Suppressor macrophage (primary cell): ENCODE results near the gene NAALADL2.
"Not testable (repeated sequence)": the region's sequence is repeated elsewhere in the genome, so short reads cannot be mapped to it uniquely, and the experiment has no call there.

Experiments used
- DNase-seq, 4 experiments: peaks; one replicate each; pipeline ENCODE4 v3.0.0-alpha.2; 2020 to 2022

NAALADL2 gene

GRCh38 chr3:175433026-175433674, 574.0 kb downstream of the NAALADL2 start:
- no peak for DNase-seq

GRCh38 chr3:175434561-175434960, 575.4 kb downstream of the NAALADL2 start:
- DNase-seq, result no peak

- no peak for DNase-seq
Observed at GRCh38 chr3:175443682-175444081, 584.5 kb downstream of the NAALADL2 start.

- DNase-seq, result no peak
Observed at GRCh38 chr3:175445741-175446140, 586.6 kb downstream of the NAALADL2 start.

GRCh38 chr3:175447521-175447920, 588.4 kb downstream of the NAALADL2 start:
- no peak for DNase-seq

GRCh38 chr3:175453361-175453760, 594.2 kb downstream of the NAALADL2 start:
- no peak for DNase-seq

- no peak for DNase-seq
Observed at GRCh38 chr3:175456466-175456865, 597.3 kb downstream of the NAALADL2 start.

GRCh38 chr3:175457301-175457700, 598.2 kb downstream of the NAALADL2 start:
- no peak for DNase-seq

- DNase-seq, result not testable (repeated sequence)
Observed at GRCh38 chr3:175460849-175461399, 601.8 kb downstream of the NAALADL2 start.

GRCh38 chr3:175464362-175464761, 605.2 kb downstream of the NAALADL2 start:
- DNase-seq, result no peak

GRCh38 chr3:175469124-175469523, 610.0 kb downstream of the NAALADL2 start:
- DNase-seq, result no peak

GRCh38 chr3:175475765-175476164, 616.6 kb downstream of the NAALADL2 start:
- no peak for DNase-seq

- no peak for DNase-seq
Observed at GRCh38 chr3:175476489-175476888, 617.4 kb downstream of the NAALADL2 start.

- DNase-seq, result no peak
Observed at GRCh38 chr3:175477651-175478224, 618.6 kb downstream of the NAALADL2 start.

- no peak for DNase-seq
Observed at GRCh38 chr3:175478301-175478700, 619.2 kb downstream of the NAALADL2 start.

GRCh38 chr3:175479175-175479574, 620.0 kb downstream of the NAALADL2 start:
- DNase-seq, result no peak

GRCh38 chr3:175479800-175480199, 620.7 kb downstream of the NAALADL2 start:
- DNase-seq, result no peak

- peak in 1 of 4 experiments; percentile 1 for DNase-seq
Observed at GRCh38 chr3:175484666-175485065, 625.5 kb downstream of the NAALADL2 start.

- DNase-seq, result no peak
Observed at GRCh38 chr3:175485436-175485835, 626.3 kb downstream of the NAALADL2 start.

- peak in 2 of 4 experiments; percentile 12 to 13 for DNase-seq
Observed at GRCh38 chr3:175486255-175486654, 627.1 kb downstream of the NAALADL2 start.

GRCh38 chr3:175489406-175489805, 630.3 kb downstream of the NAALADL2 start:
- no peak for DNase-seq

- no peak for DNase-seq
Observed at GRCh38 chr3:175493301-175493700, 634.2 kb downstream of the NAALADL2 start.

- DNase-seq, result peak; percentile 8 to 61 (median 38)
Observed at GRCh38 chr3:175495331-175495730, 636.2 kb downstream of the NAALADL2 start.

- DNase-seq, result no peak
Observed at GRCh38 chr3:175502155-175502554, 643.0 kb downstream of the NAALADL2 start.
